PC-3 (cell line): ENCODE measurements around the gene POLA2. TPM values are rescaled to one million over a fixed set of nuclear protein-coding genes. Genes with fewer than 3 reads are reported as not detected.

Experiments
- ATAC-seq: fragments of 200-7000 bp; cut with Tn5 transposase; 2 replicates; pipeline ENCODE4 v1.9.1; 2020; ENCODE audit warnings: mild to moderate bottlenecking, moderate library complexity
- BruUV-seq: library from RNA; stranded (reverse); fragments of 400-500 nt; replicated peaks from 2 replicates; lab custom pipeline; 2021; lab: Mats Ljungman, UMichigan
- CTCF ChIA-PET: fragments of 300-600 bp; sonication (Branson Sonifier 250); formaldehyde crosslinking; loops from one replicate; lab custom pipeline; 2022; ENCODE audit warnings: antibody characterized with exemption; lab: Charles Lee
- POLR2A ChIA-PET: fragments of 300-600 bp; sonication (Branson Sonifier 250); formaldehyde crosslinking; loops from one replicate; lab custom pipeline; 2022; ENCODE audit warnings: antibody characterized with exemption; ENCODE audit not compliant: unreplicated experiment; lab: Charles Lee
- DNase-seq: peaks from one replicate; pipeline ENCODE4 v3.0.0-alpha.2; 2015
- H2AFZ ChIP-seq: fragments of 300-600 bp; sonication (generic); 2 replicates; pipeline ENCODE4 v1.6.0; 2016; ENCODE audit warnings: antibody characterized with exemption, low read length
- H3F3A ChIP-seq: fragments of 300-600 bp; sonication (generic); one replicate; pipeline ENCODE4 v1.6.0; 2017; ENCODE audit warnings: antibody characterized with exemption, low read length, control low read depth, mild to moderate bottlenecking; ENCODE audit not compliant: unreplicated experiment
- H3K27ac ChIP-seq: fragments of 300-600 bp; sonication (generic); 2 replicates; pipeline ENCODE4 v1.5.1; 2016; ENCODE audit warnings: mild to moderate bottlenecking, low read length
- H3K27me3 ChIP-seq: fragments of 300-600 bp; sonication (generic); 2 replicates; pipeline ENCODE4 v1.6.1; 2016; ENCODE audit warnings: low read length, mixed read lengths
- H3K36me3 ChIP-seq: fragments of 300-600 bp; sonication (generic); 2 replicates; pipeline ENCODE4 v1.6.1; 2016; ENCODE audit warnings: low read depth, mixed run types, low read length, mixed read lengths
- H3K4me1 ChIP-seq: fragments of 300-600 bp; sonication (generic); 2 replicates; pipeline ENCODE4 v1.5.1; 2016; ENCODE audit warnings: low read length; ENCODE audit not compliant: insufficient read depth
- H3K4me2 ChIP-seq: fragments of 300-600 bp; sonication (generic); 2 replicates; pipeline ENCODE4 v1.6.0; 2016; ENCODE audit warnings: low read length
- H3K4me3 ChIP-seq: fragments of 300-600 bp; sonication (generic); 2 replicates; pipeline ENCODE4 v1.5.1; 2016; ENCODE audit warnings: mild to moderate bottlenecking, low read length, mixed read lengths
- H3K79me2 ChIP-seq: fragments of 300-600 bp; sonication (generic); 2 replicates; pipeline ENCODE4 v1.6.1; 2017; ENCODE audit warnings: low read length, mixed read lengths
- H3K9ac ChIP-seq: fragments of 300-600 bp; sonication (generic); 2 replicates; pipeline ENCODE4 v1.6.0; 2016; ENCODE audit warnings: mild to moderate bottlenecking, low read length
- H3K9me2 ChIP-seq: fragments of 300-600 bp; sonication (generic); replicated peaks from 2 replicates; pipeline ENCODE4 v1.6.1; 2016; ENCODE audit warnings: mixed run types, low read length, mixed read lengths
- H3K9me3 ChIP-seq: fragments of 300-600 bp; sonication (generic); 2 replicates; pipeline ENCODE4 v1.6.1; 2016; ENCODE audit warnings: low read length, mixed read lengths
- H4K20me1 ChIP-seq: fragments of 300-600 bp; sonication (generic); 2 replicates; pipeline ENCODE4 v1.6.1; 2016; ENCODE audit warnings: low read length, mixed read lengths
- CTCF ChIP-seq: fragments of 300-600 bp; sonication (generic); conservative IDR thresholded peaks from 2 replicates; pipeline ENCODE4 v1.5.1; 2017; ENCODE audit warnings: antibody characterized with exemption, low read depth, mild to moderate bottlenecking, low read length
- EZH2 ChIP-seq: fragments of 300-600 bp; sonication (generic); IDR thresholded peaks from one replicate; pipeline ENCODE4 v1.6.1; 2017; ENCODE audit warnings: antibody characterized with exemption, mild to moderate bottlenecking, low read length; ENCODE audit not compliant: unreplicated experiment
- EZH2phosphoT487 ChIP-seq: fragments of 300-600 bp; sonication (generic); IDR thresholded peaks from 2 replicates; pipeline ENCODE4 v1.6.1; 2018; ENCODE audit warnings: mild to moderate bottlenecking, antibody characterized with exemption, low read length, borderline replicate concordance
- intact Hi-C: fragments of 100-400 bp; cut with micrococcal nuclease; formaldehyde crosslinking; loops from 2 replicates; pipeline ENCODE4 v1.9.0; 2023
- total RNA-seq: library from RNA; depleted of rRNA; stranded (reverse); fragments of >200 nt; gene quantifications from 2 replicates; pipeline ENCODE4 v1.2.3, GENCODE V29; 2014

POLA2 gene
- total RNA-seq, 1 experiment from 2014 or later, result 29.0 TPM

- no peak for TF ChIP-seq EZH2phosphoT487
- TF ChIP-seq CTCF, result no peak
- TF ChIP-seq EZH2, result no peak
- H3K4me3 ChIP-seq, result no peak overlapping the region
- no TSS peak for BruUV-seq
- intact Hi-C loops, result no loop called here
- ChIA-PET POLR2A (no interaction called here), CTCF (no interaction called here)
- no peak overlapping the region for H3K4me2 ChIP-seq
- no peak overlapping the region for H2AFZ ChIP-seq
- H3K36me3 ChIP-seq, result peaks cover 61% of the 10 kb centered on the region
- no peaks in the 10 kb centered on the region for H3K79me2 ChIP-seq
- no peak for DNase-seq
- no peaks in the 10 kb centered on the region for H3K27me3 ChIP-seq
- no peak overlapping the region for H3K27ac ChIP-seq
- no peaks in the 10 kb centered on the region for H4K20me1 ChIP-seq
- no peaks in the 10 kb centered on the region for H3F3A ChIP-seq
- no peaks in the 10 kb centered on the region for H3K9me3 ChIP-seq
- H3K4me1 ChIP-seq, result peaks cover 14% of the 10 kb centered on the region
- H3K9me2 ChIP-seq, result no peaks in the 10 kb centered on the region
- ATAC-seq, result no peak
- no peak overlapping the region for H3K9ac ChIP-seq
Measured at GRCh38 chr11:65286686-65287085, 24.9 kb downstream of the POLA2 start.

- peaks cover 58% of the 10 kb centered on the region for H3K36me3 ChIP-seq
- no TSS peak for BruUV-seq
- H3K79me2 ChIP-seq, result no peaks in the 10 kb centered on the region
- no peak overlapping the region for H3K27ac ChIP-seq
- no peaks in the 10 kb centered on the region for H3K9me2 ChIP-seq
- ATAC-seq, result no peak
- intact Hi-C loops, result no loop called here
- H3F3A ChIP-seq, result no peaks in the 10 kb centered on the region
- no peaks in the 10 kb centered on the region for H3K9me3 ChIP-seq
- H3K27me3 ChIP-seq, result no peaks in the 10 kb centered on the region
- H2AFZ ChIP-seq, result no peak overlapping the region
- DNase-seq, result no peak
- POLR2A ChIA-PET, result no interaction called here
- no peak overlapping the region for H3K9ac ChIP-seq
- no peak overlapping the region for H3K4me3 ChIP-seq
- TF ChIP-seq EZH2phosphoT487 (no peak), CTCF (no peak), EZH2 (no peak)
- no peak overlapping the region for H3K4me2 ChIP-seq
- no peaks in the 10 kb centered on the region for H4K20me1 ChIP-seq
- CTCF ChIA-PET, result no interaction called here
- peaks cover 17% of the 10 kb centered on the region for H3K4me1 ChIP-seq
Measured at GRCh38 chr11:65287601-65288000, 25.8 kb downstream of the POLA2 start.

- intact Hi-C loops, result no loop called here
- Histone ChIP-seq H3K27ac (no peak overlapping the region), H3K4me2 (no peak overlapping the region), H3K79me2 (no peaks in the 10 kb centered on the region), H3K27me3 (no peaks in the 10 kb centered on the region), H2AFZ (no peak overlapping the region), H3K36me3 (peaks cover 59% of the 10 kb centered on the region), H3F3A (no peaks in the 10 kb centered on the region), H3K4me3 (no peak overlapping the region), H4K20me1 (no peaks in the 10 kb centered on the region), H3K9me3 (no peaks in the 10 kb centered on the region), H3K9me2 (no peaks in the 10 kb centered on the region), H3K4me1 (peaks cover 17% of the 10 kb centered on the region), H3K9ac (no peak overlapping the region)
- BruUV-seq, result no TSS peak
- ATAC-seq, result no peak
- CTCF ChIA-PET, result interaction anchor here (0.5 kb wide), 1 partner anchor 38 kb away, joined by 8 read pairs; no protein-coding TSS in a partner anchor
- TF ChIP-seq CTCF, result no peak
- no peak for DNase-seq
- POLR2A ChIA-PET, result interaction anchor here (0.6 kb wide), 2 partner anchors 9 to 13 kb away, joined by 4 to 13 read pairs; no protein-coding TSS in a partner anchor
Measured at GRCh38 chr11:65288706-65289536, 27.2 kb downstream of the POLA2 start.
